ENCODE data around the gene SNPH. TPM values are rescaled to one million over a fixed set of nuclear protein-coding genes. Genes with fewer than 3 reads are reported as not detected.

The SNPH gene
- total and polyA plus RNA-seq, 7 donors = under 0.01 to 21.0 (median 6.4) TPM

GRCh38 chr20:1357921-1358671 lies 92.0 kb downstream of the SNPH start:
- H3K27ac ChIP-seq = no peak overlapping the region
- TF ChIP-seq POLR2AphosphoS5 (IDR thresholded peaks at IDR 0.05) (no peak), EP300 (IDR thresholded peaks at IDR 0.05) (no peak), POLR2A (IDR thresholded peaks at IDR 0.05) (no peak), CTCF (IDR thresholded peaks at IDR 0.05) (no peak)
- H3K4me3 ChIP-seq = no peak overlapping the region
- H3K4me1 ChIP-seq = no peaks in the 10 kb centered on the region
- no peaks in the 10 kb centered on the region for H3K27me3 ChIP-seq
- WGBS, 2 donors = 76 to 92% methylated on average over 9 of the region's 9 CpGs
- intact Hi-C loops (cut with DNase I) = no loop called here
- H3K36me3 ChIP-seq = peaks cover 0 to 38% (median 8%) of the 10 kb centered on the region in 4 donors
- no peak for DNase-seq
- H3K9me3 ChIP-seq = no peaks in the 10 kb centered on the region

Other genes with a start within 250 kb of the SNPH start
- 100 to 1,000 TPM in 2 of 4 donors, 10 to 100 TPM in 2; 54.2 to 148 (median 110) TPM for gene PSMF1, start 147.7 kb upstream of the SNPH start, total RNA-seq
- 10 to 100 TPM; 47.2 to 74.7 (median 55.9) TPM for gene PSMF1, start 147.7 kb upstream of the SNPH start, polyA plus RNA-seq
- gene TMEM74B, start 81.3 kb upstream of the SNPH start, total RNA-seq = under 1 TPM in 1 of 4 donors, not detected in 3; 0.33 TPM
- 1 to 10 TPM in 1 of 3 donors, not detected in 2; 2.9 TPM for gene TMEM74B, start 81.3 kb upstream of the SNPH start, polyA plus RNA-seq
- gene C20orf202, start 62.8 kb upstream of the SNPH start, total RNA-seq = not detected
- under 1 TPM in 1 of 3 donors, not detected in 2; 0.13 TPM for gene C20orf202, start 62.8 kb upstream of the SNPH start, polyA plus RNA-seq
- not detected for gene RAD21L1, start 40.2 kb upstream of the SNPH start, total RNA-seq
- not detected for gene RAD21L1, start 40.2 kb upstream of the SNPH start, polyA plus RNA-seq
- gene SDCBP2, start 62.8 kb downstream of the SNPH start, total RNA-seq = 1 to 10 TPM; 1.1 to 3.6 (median 1.9) TPM
- gene SDCBP2, start 62.8 kb downstream of the SNPH start, polyA plus RNA-seq = 100 to 1,000 TPM; 229 to 724 (median 339) TPM
- 100 to 1,000 TPM in 1 of 4 donors, 10 to 100 TPM in 3; 71.7 to 118 (median 85.3) TPM for gene FKBP1A, start 126.8 kb downstream of the SNPH start, total RNA-seq
- 100 to 1,000 TPM; 296 to 515 (median 374) TPM for gene FKBP1A, start 126.8 kb downstream of the SNPH start, polyA plus RNA-seq
- 10 to 100 TPM; 33.5 to 46.5 (median 40.5) TPM for gene NSFL1C, start 200.6 kb downstream of the SNPH start, total RNA-seq
- 10 to 100 TPM; 49.9 to 61.9 (median 55.0) TPM for gene NSFL1C, start 200.6 kb downstream of the SNPH start, polyA plus RNA-seq
- gene SIRPB2, start 225.1 kb downstream of the SNPH start, total RNA-seq = 10 to 100 TPM in 1 of 4 donors, 1 to 10 TPM in 3; 6.6 to 10.2 (median 8.9) TPM
- gene SIRPB2, start 225.1 kb downstream of the SNPH start, polyA plus RNA-seq = 1 to 10 TPM; 1.2 to 2.5 (median 2.3) TPM